Bronchial epithelial cell (primary cell): ENCODE results near the gene ZFYVE1. TPM values are rescaled to one million over a fixed set of nuclear protein-coding genes. Genes with fewer than 3 reads are reported as not detected.
"Not testable (repeated sequence)": the region's sequence is repeated elsewhere in the genome, so short reads cannot be mapped to it uniquely, and the experiment has no call there.

Source experiments
- DNase-seq: peaks from one replicate; pipeline ENCODE4 v3.0.0-alpha.2; 2010; ENCODE audit warnings: low read depth
- FAIRE-seq: peaks from 2 replicates; lab custom pipeline; 2011; peaks lifted over from hg19 to GRCh38; lab: Jason Lieb, UNC
- H3K27me3 ChIP-seq: 2 replicates; pipeline ENCODE4 v1.5.1; 2011; ENCODE audit warnings: low read length; ENCODE audit not compliant: control insufficient read depth, insufficient read depth
- H3K36me3 ChIP-seq: 2 replicates; pipeline ENCODE4 v1.5.1; 2011; ENCODE audit warnings: low read length; ENCODE audit not compliant: control insufficient read depth, insufficient read depth
- H3K4me3 ChIP-seq: 2 replicates; pipeline ENCODE4 v1.5.1; 2011; ENCODE audit warnings: mild to moderate bottlenecking, low read depth, low read length, control low read depth
- CTCF ChIP-seq: IDR thresholded peaks from 2 replicates; pipeline ENCODE4 v1.5.1; 2011; ENCODE audit warnings: mild to moderate bottlenecking, moderate library complexity, low read length, control low read depth, inconsistent platforms; ENCODE audit not compliant: insufficient read depth, severe bottlenecking
- total RNA-seq: library from RNA; depleted of rRNA; stranded (reverse); fragments of >200 nt; gene quantifications from 2 replicates; pipeline ENCODE4 v1.2.1, GENCODE V29; 2014

ZFYVE1 gene
- total RNA-seq, 1 donor from 2014 or later, result 11.3 TPM

- DNase-seq, result no peak
- H3K36me3 ChIP-seq, result no peaks in the 10 kb centered on the region
- no peak for TF ChIP-seq CTCF
- no peak overlapping the region for H3K4me3 ChIP-seq
- H3K27me3 ChIP-seq, result no peaks in the 10 kb centered on the region
- FAIRE-seq, result no peak
These were observed 28.3 kb upstream of the ZFYVE1 start for GRCh38 chr14:73055251-73055650.

- no peak overlapping the region for H3K4me3 ChIP-seq
- no peaks in the 10 kb centered on the region for H3K27me3 ChIP-seq
- no peak for TF ChIP-seq CTCF
- H3K36me3 ChIP-seq, result no peaks in the 10 kb centered on the region
- DNase-seq (no peak), FAIRE-seq (no peak)
These were observed 22.5 kb upstream of the ZFYVE1 start for GRCh38 chr14:73049428-73049827.

GRCh38 chr14:73047808-73048207, 20.9 kb upstream of the ZFYVE1 start:
- FAIRE-seq (no peak), DNase-seq (no peak)
- H3K27me3 ChIP-seq, result no peaks in the 10 kb centered on the region
- H3K4me3 ChIP-seq, result no peak overlapping the region
- no peak for TF ChIP-seq CTCF
- H3K36me3 ChIP-seq, result no peaks in the 10 kb centered on the region

- FAIRE-seq, H3K27me3 ChIP-seq, H3K36me3 ChIP-seq, H3K4me3 ChIP-seq: not testable (repeated sequence)
- DNase-seq, result peak; percentile 92
These were observed 10.0 kb upstream of the ZFYVE1 start for GRCh38 chr14:73036706-73037450.

DNA sequence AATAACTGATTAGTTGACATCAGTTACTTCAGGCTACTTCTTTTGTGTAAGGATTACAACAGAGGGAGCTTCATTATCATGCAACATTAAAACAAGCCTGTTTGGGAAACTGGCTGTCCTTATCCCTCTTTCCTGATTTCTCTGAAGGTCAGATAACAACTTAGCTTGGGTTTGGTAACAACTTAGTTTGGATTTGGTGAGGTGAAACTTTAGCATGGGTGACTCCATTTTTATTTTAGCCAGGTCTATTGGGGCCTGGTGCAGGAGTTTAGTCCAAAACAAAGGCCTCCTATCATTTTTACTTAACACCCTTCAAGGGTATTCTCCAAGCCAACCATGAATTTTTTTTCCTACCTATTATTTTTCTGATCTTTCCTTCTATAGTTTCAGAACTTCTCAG, 1.1 kb upstream of the ZFYVE1 start:
- Histone ChIP-seq H3K36me3 (peaks cover 8% of the 10 kb centered on the region), H3K4me3 (no peak overlapping the region), H3K27me3 (no peaks in the 10 kb centered on the region)
- DNase-seq (no peak), FAIRE-seq (no peak)
- TF ChIP-seq CTCF, result no peak

DNA sequence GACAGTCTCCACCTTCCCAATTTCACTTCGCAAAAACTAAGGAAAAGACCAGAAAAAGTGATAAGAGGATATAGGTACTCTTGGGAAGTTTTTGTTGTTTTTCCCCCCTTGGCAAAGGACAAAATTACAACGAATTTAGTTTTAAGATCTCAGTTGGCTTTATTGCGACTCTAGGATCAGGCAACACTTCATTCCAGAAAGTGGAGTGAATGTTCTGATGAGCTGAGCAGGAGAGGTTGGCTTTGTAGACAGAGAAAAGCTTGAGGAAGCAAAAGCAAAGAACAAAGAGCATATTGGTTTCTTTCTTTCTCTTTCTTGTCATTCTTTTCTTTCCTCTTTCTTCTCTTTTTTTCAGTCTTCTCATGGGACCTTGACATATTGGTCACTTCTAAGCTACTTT, 640 bp upstream of the ZFYVE1 start:
- peaks cover 8% of the 10 kb centered on the region for H3K36me3 ChIP-seq
- no peaks in the 10 kb centered on the region for H3K27me3 ChIP-seq
- no peak for DNase-seq
- H3K4me3 ChIP-seq, result peak overlapping the region; percentile 86
- no peak for TF ChIP-seq CTCF
- no peak for FAIRE-seq
